Activated T-helper 17 cell treated with anti-CD3 and anti-CD28 coated beads, Interleukin-2, amount 50 U/mL, for 72 hours (primary cell): ENCODE measurements around the gene BLTP2. TPM values are rescaled to one million over a fixed set of nuclear protein-coding genes. Genes with fewer than 3 reads are reported as not detected.
"Not testable (repeated sequence)": the region's sequence is repeated elsewhere in the genome, so short reads cannot be mapped to it uniquely, and the experiment has no call there.

Experiments
- ATAC-seq: fragments of 150-1000 bp; cut with Tn5 transposase; replicated peaks from 2 replicates; pipeline ENCODE4 v1.10.0; 2021; ENCODE audit warnings: mild to moderate bottlenecking, moderate library complexity
- H3K27ac Mint-ChIP-seq: one replicate; pipeline ENCODE4 v1.8.0; 2022; ENCODE audit warnings: mixed read lengths
- H3K27me3 Mint-ChIP-seq: one replicate; pipeline ENCODE4 v1.8.0; 2022; ENCODE audit warnings: mixed read lengths
- H3K36me3 Mint-ChIP-seq: one replicate; pipeline ENCODE4 v1.8.0; 2022; ENCODE audit warnings: low read depth, mild to moderate bottlenecking, mixed read lengths
- H3K4me1 Mint-ChIP-seq: one replicate; pipeline ENCODE4 v1.8.0; 2022; ENCODE audit warnings: mixed read lengths
- H3K4me3 Mint-ChIP-seq: one replicate; pipeline ENCODE4 v1.8.0; 2022; ENCODE audit warnings: mild to moderate bottlenecking, mixed read lengths
- H3K9me3 Mint-ChIP-seq: one replicate; pipeline ENCODE4 v1.8.0; 2022; ENCODE audit warnings: mixed read lengths
- total RNA-seq, 2 donors: library from RNA; stranded (reverse); gene quantifications; one replicate each; pipeline ENCODE4 v1.2.3, GENCODE V29; 2022

Gene BLTP2
- total RNA-seq, 2 donors from 2014 or later: 134 to 226 TPM

DNA sequence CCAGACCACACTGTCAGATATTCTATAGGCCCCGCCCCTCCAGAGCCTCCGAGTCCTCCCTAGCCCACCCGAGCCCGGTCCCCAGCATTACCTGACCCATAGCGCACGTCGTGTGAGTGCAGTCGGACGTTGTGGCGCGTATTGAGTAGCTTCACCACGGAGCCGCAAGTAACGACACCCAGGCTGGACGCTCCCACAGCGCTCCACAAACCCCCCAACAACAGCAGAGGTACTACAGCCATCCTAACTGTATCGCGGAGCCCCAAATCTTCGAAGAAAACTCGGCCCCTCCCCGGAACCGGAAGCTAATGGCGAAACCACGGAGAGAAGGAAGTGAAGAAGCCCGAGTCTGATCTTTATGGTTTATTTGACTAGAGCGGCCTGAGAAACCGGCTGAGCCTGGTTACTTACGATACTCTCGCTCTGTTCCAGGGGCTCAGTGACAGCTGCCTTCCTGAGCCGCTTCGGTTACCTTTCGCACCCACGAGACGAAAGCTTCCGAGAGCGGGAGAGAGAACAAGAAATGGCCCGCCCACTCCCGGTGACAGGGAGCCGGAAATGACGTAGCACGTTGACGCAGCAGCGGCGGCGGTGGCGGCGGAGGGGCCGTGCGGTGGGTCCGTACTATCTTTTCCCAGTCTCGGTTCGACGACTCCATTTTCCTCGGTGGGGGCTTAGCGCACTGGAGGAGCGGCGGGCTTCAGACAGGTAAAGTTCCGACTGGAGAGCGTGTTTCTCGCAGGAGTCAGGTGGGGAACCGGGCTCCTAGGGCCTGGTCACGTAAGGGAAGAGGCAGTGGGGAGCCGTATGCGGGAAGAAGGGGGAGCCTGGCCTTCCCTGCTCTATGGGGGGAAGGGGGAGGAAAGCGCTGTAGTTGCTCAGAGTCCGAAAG, 16.9 kb upstream of the BLTP2 start, which contains the start of the genes SDF2 and SUPT6H:
TSS of gene SDF2 (minus strand) at position 272 of the 892 bp plus-strand sequence. CDS start at position 242, 30 bp downstream.
TSS of gene SUPT6H (plus strand) at position 571 of the 892 bp plus-strand sequence. CDS start 11,197 bp downstream, outside the sequence.
- H3K27me3 Mint-ChIP-seq: no peaks in the 10 kb centered on the region

DNA sequence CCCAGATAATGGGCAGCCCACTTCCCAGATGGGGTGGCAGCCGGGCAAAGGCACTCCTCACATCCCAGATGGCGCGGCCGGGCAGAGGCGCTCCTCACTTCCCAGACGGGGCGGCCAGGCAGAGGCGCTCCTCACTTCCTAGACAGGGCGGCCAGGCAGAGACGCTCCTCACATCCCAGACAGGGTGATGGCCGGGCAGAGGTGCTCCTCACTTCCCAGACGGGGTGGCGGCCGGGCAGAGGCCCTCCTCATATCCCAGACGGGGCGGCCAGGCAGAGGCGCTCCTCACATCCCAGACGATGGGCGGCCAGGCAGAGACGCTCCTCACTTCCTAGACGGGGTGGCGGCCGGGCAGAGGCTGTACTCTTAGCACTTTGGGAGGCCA, 14.5 kb upstream of the BLTP2 start:
- H3K4me3 Mint-ChIP-seq: peak overlapping the region; percentile 94
- ATAC-seq, H3K27me3 Mint-ChIP-seq, H3K9me3 Mint-ChIP-seq, H3K27ac Mint-ChIP-seq: not testable (repeated sequence)
- H3K4me1 Mint-ChIP-seq: peaks cover 36% of the 10 kb centered on the region
- H3K36me3 Mint-ChIP-seq: peaks cover 70% of the 10 kb centered on the region

More for the DNA sequence above, 16.9 kb upstream of the BLTP2 start, which contains the start of the genes SDF2 and SUPT6H:
- ATAC-seq: peak; percentile 92
- Mint-ChIP-seq H3K4me1 (peaks cover 46% of the 10 kb centered on the region), H3K4me3 (peak within 1 kb of the TSS; percentile 94), H3K27ac (peak within 1 kb of the TSS; percentile 98), H3K36me3 (peaks cover 77% of the 10 kb centered on the region), H3K9me3 (no peaks in the 10 kb centered on the region)

DNA sequence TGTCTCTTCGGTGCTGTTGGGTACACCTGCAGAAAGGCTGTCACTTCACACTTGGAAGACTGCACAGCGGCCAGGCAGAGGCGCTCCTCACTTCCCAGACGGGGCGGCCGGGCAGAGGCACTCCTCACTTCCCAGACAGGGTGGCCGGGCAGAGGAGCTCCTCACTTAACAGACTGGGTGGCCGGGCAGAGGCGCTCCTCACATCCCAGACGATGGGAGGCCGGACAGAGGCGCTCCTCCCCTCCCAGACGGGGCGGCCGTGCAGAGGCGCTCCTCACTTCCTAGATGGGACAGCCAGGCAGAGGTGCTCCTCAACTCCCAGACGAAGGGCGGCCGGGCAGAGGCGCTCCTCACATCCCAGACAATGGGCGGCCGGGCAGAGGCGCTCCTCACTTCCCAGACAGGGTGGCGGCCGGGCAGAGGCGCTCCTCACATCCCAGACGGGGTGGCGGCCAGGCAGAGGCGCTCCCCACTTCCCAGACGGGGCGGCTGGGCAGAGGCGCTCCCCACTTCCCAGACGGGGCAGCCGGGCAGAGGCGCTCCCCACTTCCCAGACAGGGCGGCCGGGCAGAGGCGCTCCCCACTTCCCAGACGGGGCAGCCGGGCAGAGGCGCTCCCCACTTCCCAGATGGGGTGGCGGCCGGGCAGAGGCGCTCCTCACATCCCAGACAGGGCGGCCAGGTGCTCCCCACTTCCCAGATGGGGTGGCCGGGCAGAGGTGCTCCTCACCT, 14.0 kb upstream of the BLTP2 start:
- peaks cover 32% of the 10 kb centered on the region for H3K4me1 Mint-ChIP-seq
- H3K36me3 Mint-ChIP-seq: peaks cover 70% of the 10 kb centered on the region
- H3K27ac Mint-ChIP-seq, H3K27me3 Mint-ChIP-seq, H3K4me3 Mint-ChIP-seq, ATAC-seq, H3K9me3 Mint-ChIP-seq: not testable (repeated sequence)

DNA sequence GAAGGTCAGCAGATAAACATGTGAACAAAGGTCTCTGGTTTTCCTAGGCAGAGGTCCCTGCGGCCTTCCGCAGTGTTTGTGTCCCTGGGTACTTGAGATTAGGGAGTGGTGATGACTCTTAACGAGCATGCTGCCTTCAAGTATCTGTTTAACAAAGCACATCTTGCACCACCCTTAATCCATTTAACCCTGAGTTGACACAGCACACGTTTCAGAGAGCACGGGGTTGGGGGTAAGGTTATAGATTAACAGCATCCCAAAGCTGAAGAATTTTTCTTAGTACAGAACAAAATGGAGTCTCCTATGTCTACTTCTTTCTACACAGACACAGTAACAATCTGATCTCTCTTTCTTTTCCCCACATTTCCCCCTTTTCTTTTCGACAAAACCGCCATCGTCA, 13.4 kb upstream of the BLTP2 start:
- not testable (repeated sequence) for H3K27me3 Mint-ChIP-seq, H3K9me3 Mint-ChIP-seq, H3K27ac Mint-ChIP-seq, ATAC-seq, H3K4me3 Mint-ChIP-seq
- Mint-ChIP-seq H3K4me1 (peaks cover 26% of the 10 kb centered on the region), H3K36me3 (peaks cover 70% of the 10 kb centered on the region)

DNA sequence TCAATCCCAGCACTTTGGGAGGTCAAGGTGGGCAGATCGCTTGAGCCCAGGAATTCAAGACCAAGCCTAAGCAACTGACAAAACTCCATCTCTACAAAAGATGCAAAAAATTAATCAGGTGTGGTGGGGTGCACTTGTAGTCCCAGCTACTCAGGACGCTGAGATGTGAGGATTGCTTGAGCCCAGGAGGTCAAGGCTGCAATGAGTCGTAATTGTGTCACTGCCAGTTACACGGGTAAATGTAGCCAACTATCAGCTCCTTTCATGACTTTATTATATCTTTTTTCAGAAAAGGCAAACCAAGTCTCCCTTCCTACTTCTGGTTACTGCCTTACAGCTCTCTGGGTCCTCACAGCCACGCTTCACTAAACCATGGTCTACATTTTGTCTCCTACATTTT, 12.8 kb upstream of the BLTP2 start:
- Mint-ChIP-seq H3K9me3 (no peaks in the 10 kb centered on the region), H3K27ac (no peak overlapping the region), H3K4me1 (peaks cover 24% of the 10 kb centered on the region), H3K27me3 (no peaks in the 10 kb centered on the region), H3K36me3 (peaks cover 70% of the 10 kb centered on the region), H3K4me3 (no peak overlapping the region)
- ATAC-seq: no peak

DNA sequence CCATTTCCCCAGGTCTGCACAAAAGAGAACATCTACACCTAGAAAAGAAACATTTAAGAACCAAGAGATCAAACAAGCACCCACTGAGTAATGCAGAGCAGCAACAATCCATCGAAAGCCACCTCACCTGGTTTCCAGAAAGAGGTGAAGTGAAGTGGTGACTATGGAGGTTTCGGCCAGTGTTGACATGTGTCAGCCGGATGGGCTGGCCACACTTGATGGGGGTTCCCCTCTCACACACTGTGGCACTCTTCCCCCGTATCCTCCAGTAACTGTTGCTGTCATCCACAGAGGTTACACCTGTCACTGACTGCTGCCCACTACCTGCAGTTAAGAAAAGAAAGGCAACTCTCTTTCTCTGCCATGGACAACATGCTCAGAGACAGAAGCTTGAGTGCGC, 10.2 kb upstream of the BLTP2 start:
- H3K36me3 Mint-ChIP-seq: peaks cover 71% of the 10 kb centered on the region
- no peaks in the 10 kb centered on the region for H3K27me3 Mint-ChIP-seq
- ATAC-seq: peak; percentile 90
- no peaks in the 10 kb centered on the region for H3K9me3 Mint-ChIP-seq
- H3K4me3 Mint-ChIP-seq: no peak overlapping the region
- peak overlapping the region; percentile 21 for H3K27ac Mint-ChIP-seq
- peaks cover 18% of the 10 kb centered on the region for H3K4me1 Mint-ChIP-seq

DNA sequence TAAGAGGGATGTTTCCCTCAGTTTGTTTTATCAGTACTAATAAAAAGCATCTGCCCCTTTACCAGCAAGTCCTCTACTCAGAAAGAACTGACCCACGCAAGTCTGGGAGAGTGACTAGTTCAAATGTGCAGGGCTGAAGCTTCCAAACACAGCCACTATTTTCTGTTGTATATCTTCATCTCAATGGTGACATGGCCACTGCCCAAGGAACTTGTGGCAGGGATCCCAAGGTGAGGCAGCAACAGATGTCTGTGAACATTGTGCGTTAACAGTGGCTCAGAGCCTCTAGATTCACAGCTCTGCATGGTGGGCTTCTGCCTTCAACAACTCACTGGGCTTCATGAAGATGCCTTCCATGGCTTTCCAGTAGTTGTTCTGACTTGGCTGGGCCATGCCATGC, 3.7 kb upstream of the BLTP2 start:
- Mint-ChIP-seq H3K4me3 (no peak overlapping the region), H3K9me3 (no peaks in the 10 kb centered on the region), H3K27me3 (no peaks in the 10 kb centered on the region), H3K4me1 (peaks cover 24% of the 10 kb centered on the region), H3K36me3 (peaks cover 57% of the 10 kb centered on the region), H3K27ac (peak overlapping the region; percentile 42)
- no peak for ATAC-seq

DNA sequence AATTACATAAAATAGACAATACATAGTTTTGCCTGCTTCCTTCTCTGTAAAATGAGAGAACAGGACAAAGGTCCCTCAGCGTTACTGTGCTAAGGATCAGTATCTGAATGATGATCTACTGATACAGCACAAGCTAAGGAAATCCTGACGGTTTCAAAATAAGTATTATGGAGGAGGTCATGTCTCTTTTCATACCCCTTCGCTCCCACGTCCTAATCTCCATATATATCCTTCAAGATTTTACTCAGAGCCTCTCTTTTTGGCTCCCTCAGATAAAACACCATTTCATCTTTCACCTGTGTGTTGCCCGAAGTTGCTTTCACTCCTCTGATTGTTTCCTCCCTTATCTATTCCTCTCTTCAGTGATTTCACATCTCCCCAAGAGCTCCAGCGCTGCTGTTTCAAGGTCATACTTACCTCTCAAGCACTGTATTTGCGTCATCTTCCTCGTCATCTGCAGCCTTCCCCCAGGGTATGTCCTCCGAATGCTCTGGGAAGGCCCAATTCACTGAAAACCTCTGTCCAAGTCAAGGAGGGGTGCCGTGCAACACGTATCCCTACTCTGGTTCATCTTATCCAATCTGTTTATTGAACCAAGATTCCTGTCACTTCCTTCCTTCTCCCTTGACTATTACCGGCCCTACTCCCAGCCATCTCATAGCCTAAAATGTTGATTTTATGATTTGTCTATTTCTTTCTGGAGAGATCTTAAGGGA, 1.2 kb upstream of the BLTP2 start:
- Mint-ChIP-seq H3K4me1 (peaks cover 30% of the 10 kb centered on the region), H3K27ac (peak overlapping the region; percentile 89), H3K36me3 (peaks cover 60% of the 10 kb centered on the region), H3K4me3 (peak overlapping the region; percentile 98), H3K9me3 (no peaks in the 10 kb centered on the region), H3K27me3 (no peaks in the 10 kb centered on the region)
- ATAC-seq: no peak

DNA sequence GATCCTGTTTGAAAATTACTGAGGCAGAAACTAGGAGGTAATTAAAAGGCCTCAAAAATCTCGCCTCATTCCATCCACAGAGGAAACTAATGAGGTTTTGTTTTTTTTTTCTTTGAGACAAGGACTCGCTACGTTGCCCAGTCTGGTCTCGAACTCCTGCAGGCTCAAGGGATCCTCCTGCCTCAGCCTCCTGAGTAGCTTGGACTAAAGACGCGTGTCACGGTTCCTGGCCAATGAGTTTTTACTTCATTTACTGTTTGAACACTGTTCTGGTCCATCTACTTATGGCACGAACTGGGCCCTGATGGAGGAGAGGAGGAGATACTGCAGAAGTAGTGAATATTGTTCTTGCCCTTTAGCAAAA, 600 bp upstream of the BLTP2 start:
- H3K27me3 Mint-ChIP-seq: no peaks in the 10 kb centered on the region
- no peaks in the 10 kb centered on the region for H3K9me3 Mint-ChIP-seq
- no peak for ATAC-seq
- peaks cover 60% of the 10 kb centered on the region for H3K36me3 Mint-ChIP-seq
- H3K4me1 Mint-ChIP-seq: peaks cover 30% of the 10 kb centered on the region
- peak overlapping the region; percentile 98 for H3K4me3 Mint-ChIP-seq
- H3K27ac Mint-ChIP-seq: peak overlapping the region; percentile 89

DNA sequence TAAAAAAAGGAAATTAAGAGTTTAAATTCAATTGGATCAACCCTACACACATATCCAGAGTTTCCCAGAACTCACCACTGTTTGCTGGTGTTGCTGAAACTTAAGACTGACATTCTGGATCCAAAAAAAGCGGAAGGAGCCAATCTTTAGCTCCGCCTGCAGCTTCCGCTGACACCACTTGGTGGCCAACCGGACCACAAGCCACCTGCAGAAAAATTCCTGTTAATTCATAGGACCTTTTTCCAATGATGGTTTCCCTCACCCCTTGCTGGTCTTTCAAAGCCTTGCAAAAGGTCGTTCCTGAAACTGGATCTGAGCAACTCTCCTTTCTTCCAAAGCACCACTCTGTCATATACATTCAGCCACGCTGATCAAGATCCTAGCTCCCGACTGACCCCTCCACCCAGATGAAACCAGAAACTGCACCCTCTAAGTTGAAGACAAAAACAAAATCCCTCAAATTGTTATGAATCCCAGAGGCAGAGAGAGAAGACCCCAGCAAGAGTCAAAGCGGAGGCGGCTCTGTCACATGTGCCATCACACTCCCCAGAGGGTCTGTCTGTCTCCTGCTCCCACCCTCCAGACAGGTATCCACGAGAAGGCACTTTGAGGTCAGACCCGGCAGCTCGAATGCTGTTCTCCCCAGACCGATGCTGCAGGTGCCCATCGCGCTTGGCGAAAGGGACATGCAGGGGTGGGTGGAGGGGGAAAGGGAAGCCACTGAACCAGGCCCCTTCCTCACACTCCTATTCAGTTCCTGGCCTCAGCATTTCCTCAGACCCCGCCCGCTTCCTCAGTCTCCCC, 773 bp downstream of the BLTP2 start:
- ATAC-seq: no peak
- peaks cover 30% of the 10 kb centered on the region for H3K4me1 Mint-ChIP-seq
- no peaks in the 10 kb centered on the region for H3K27me3 Mint-ChIP-seq
- peaks cover 72% of the 10 kb centered on the region for H3K36me3 Mint-ChIP-seq
- peak overlapping the region; percentile 98 for H3K4me3 Mint-ChIP-seq
- H3K27ac Mint-ChIP-seq: peak overlapping the region; percentile 92
- no peaks in the 10 kb centered on the region for H3K9me3 Mint-ChIP-seq

DNA sequence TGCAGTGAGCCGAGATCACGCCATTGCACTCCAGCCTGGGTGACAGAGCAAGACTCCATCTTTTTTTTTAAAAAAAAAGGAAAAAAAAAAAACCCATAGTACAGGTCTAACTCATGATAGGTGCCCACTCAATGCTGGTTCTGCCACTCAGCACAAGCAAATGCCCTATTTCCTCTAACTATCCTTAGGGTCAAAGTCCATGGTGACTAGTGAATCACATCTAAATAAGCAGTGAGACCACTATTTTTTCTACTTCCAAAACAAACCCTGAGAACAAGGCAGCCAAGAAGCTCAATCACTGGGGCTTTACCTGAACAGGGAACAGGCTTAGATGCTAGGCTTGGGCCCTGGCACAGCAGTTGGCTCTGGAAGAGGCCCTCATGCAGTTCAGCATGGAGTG, 3.4 kb downstream of the BLTP2 start:
- ATAC-seq: no peak
- Mint-ChIP-seq H3K27ac (no peak overlapping the region), H3K4me1 (peaks cover 27% of the 10 kb centered on the region), H3K36me3 (peaks cover 80% of the 10 kb centered on the region), H3K9me3 (no peaks in the 10 kb centered on the region), H3K27me3 (no peaks in the 10 kb centered on the region), H3K4me3 (no peak overlapping the region)

DNA sequence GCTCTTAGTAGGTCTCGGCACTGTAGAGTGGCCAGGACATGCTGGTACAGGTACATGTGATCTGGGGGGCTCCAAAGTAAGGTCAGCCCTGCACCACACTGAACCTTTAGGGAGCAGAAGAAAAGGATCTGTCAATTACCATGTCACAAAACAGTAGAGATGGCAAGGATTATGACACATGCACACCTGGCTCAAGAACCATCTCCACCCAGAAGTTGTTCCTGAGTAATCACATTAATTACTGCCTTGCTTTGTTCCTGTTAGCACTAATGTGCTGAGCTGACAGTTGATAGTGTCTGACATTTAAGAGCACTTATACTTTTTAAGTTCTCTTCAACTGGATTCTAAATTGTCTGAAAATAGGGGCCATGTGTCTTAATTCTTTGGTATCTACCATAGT, 9.5 kb downstream of the BLTP2 start:
- no peak overlapping the region for H3K27ac Mint-ChIP-seq
- no peak overlapping the region for H3K4me3 Mint-ChIP-seq
- H3K27me3 Mint-ChIP-seq: no peaks in the 10 kb centered on the region
- ATAC-seq: no peak
- H3K36me3 Mint-ChIP-seq: peaks cover 100% of the 10 kb centered on the region
- H3K9me3 Mint-ChIP-seq: no peaks in the 10 kb centered on the region
- H3K4me1 Mint-ChIP-seq: peaks cover 14% of the 10 kb centered on the region

DNA sequence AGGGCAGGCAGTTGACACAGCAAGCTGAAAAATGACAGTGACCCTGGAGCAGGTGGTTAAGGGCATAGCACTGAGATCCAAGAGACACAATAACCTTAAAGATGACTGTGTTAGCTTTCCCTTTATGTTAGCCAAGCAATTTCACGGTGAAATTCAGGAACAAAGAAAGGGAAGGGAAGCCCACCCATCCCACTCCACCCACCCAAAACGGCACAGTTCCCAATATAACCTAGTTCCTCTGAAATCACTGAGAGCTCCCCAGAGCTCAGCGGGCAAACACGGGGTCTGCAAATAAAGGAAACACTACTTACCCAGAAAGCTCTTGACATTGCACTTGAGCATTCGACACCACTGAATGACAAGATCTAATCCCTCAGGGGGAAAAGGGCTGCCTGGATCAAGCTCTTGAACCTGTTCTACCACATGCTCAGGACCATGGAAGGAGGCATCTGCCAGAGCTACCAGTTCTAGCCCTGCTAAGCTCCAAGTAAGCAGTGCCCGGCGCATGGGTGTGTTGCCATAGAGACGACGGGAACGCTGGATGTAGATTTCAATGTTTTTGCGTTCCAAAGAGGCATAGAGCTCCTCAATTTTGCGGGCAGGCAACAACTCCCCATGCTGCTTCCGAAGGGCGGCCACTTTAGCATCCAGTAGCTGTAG, 10.6 kb downstream of the BLTP2 start:
- no peak for ATAC-seq
- no peaks in the 10 kb centered on the region for H3K9me3 Mint-ChIP-seq

More for the DNA sequence above, 10.6 kb downstream of the BLTP2 start:
- Mint-ChIP-seq H3K4me1 (peaks cover 14% of the 10 kb centered on the region), H3K36me3 (peaks cover 100% of the 10 kb centered on the region), H3K4me3 (no peak overlapping the region), H3K27ac (peak overlapping the region; percentile 54), H3K27me3 (no peaks in the 10 kb centered on the region)
